Fibroblast of lung (primary cell): Measurements from ENCODE around the gene EIF2S1. TPM values are rescaled to one million over a fixed set of nuclear protein-coding genes. Genes with fewer than 3 reads are reported as not detected.

ENCODE experiments used
- DNase-seq, 2 donors: peaks; one replicate each; pipeline versions ENCODE4 v3.0.0 to v3.0.0-alpha.2; 2010; ENCODE audit warnings: low read depth in 2 of 2
- H2AFZ ChIP-seq: 2 replicates; pipeline ENCODE4 v1.5.1; 2012; ENCODE audit warnings: low read length, control low read depth, inconsistent platforms
- H3K27ac ChIP-seq: 2 replicates; pipeline ENCODE4 v1.5.1; 2011; ENCODE audit warnings: low read length, control low read depth; ENCODE audit not compliant: insufficient read depth
- H3K27me3 ChIP-seq: 2 replicates; pipeline ENCODE4 v1.5.1; 2011; ENCODE audit warnings: mild to moderate bottlenecking, low read length; ENCODE audit not compliant: control insufficient read depth, insufficient read depth
- H3K36me3 ChIP-seq: 2 replicates; pipeline ENCODE4 v1.5.1; 2011; ENCODE audit warnings: low read length; ENCODE audit not compliant: control insufficient read depth, insufficient read depth
- H3K4me1 ChIP-seq: 2 replicates; pipeline ENCODE4 v1.5.1; 2011; ENCODE audit warnings: low read length; ENCODE audit not compliant: control insufficient read depth, insufficient read depth; ENCODE audit errors: extremely low read depth
- H3K4me2 ChIP-seq: 2 replicates; pipeline ENCODE4 v1.5.1; 2011; ENCODE audit warnings: low read length, control low read depth; ENCODE audit not compliant: insufficient read depth; ENCODE audit errors: extremely low read depth
- H3K4me3 ChIP-seq, 4 experiments: fragments of 200-600 bp in 1 of 4; sonication (generic) in 1 of 4; replicated peaks in 1 of 4; 2 replicates each; pipeline ENCODE4 v1.5.1; 2011 to 2016; ENCODE audit warnings: low read length in 4 of 4, low read depth in 3 of 4, mild to moderate bottlenecking in 3 of 4, control low read depth in 2 of 4, inconsistent platforms in 1 of 4, mixed read lengths in 1 of 4; ENCODE audit not compliant: insufficient read depth in 1 of 4; ENCODE audit errors: control extremely low read depth in 1 of 4
- H3K79me2 ChIP-seq: 2 replicates; pipeline ENCODE4 v1.5.1; 2012; ENCODE audit warnings: mild to moderate bottlenecking, low read length, inconsistent platforms; ENCODE audit not compliant: control insufficient read depth, insufficient read depth
- H3K9ac ChIP-seq: 2 replicates; pipeline ENCODE4 v1.5.1; 2011; ENCODE audit warnings: mild to moderate bottlenecking, low read length, control low read depth; ENCODE audit not compliant: insufficient read depth
- H3K9me3 ChIP-seq: 2 replicates; pipeline ENCODE4 v1.5.1; 2012; ENCODE audit warnings: low read depth, low read length; ENCODE audit not compliant: control insufficient read depth, insufficient read depth
- H4K20me1 ChIP-seq: 2 replicates; pipeline ENCODE4 v1.5.1; 2011; ENCODE audit warnings: low read length; ENCODE audit not compliant: control insufficient read depth, insufficient read depth; ENCODE audit errors: extremely low read depth
- CTCF ChIP-seq, 2 donors: IDR thresholded peaks in 1 of 2; conservative IDR thresholded peaks in 1 of 2; 1 replicate in 1 of 2; 2 replicates in 1 of 2; pipeline ENCODE4 v1.5.1; 2011 to 2012; ENCODE audit warnings: low read length in 2 of 2, control low read depth in 1 of 2, inconsistent platforms in 1 of 2, low read depth in 1 of 2, mild to moderate bottlenecking in 1 of 2
- EZH2 ChIP-seq: IDR thresholded peaks from 2 replicates; pipeline ENCODE4 v1.5.1; 2012; ENCODE audit warnings: low read length, control low read depth, mild to moderate bottlenecking; ENCODE audit errors: missing control alignments
- polyA plus RNA-seq, 2 donors: library from polyadenylated mRNA; depleted of rRNA in 1 of 2; stranded (reverse) in 1 of 2; unstranded in 1 of 2; fragments of >200 nt; gene quantifications; 2 replicates each; pipeline ENCODE4 v1.2.1, GENCODE V29; 2011 to 2012; ENCODE audit warnings: missing spikeins in 1 of 2
- total RNA-seq: library from RNA; depleted of rRNA; stranded (reverse); fragments of >200 nt; gene quantifications from 2 replicates; pipeline ENCODE4 v1.2.1, GENCODE V29; 2014

EIF2S1 gene
- total and polyA plus RNA-seq, 2 donors (not counting 1 experiment from before 2014, with no cell fraction given) = 180 to 182 TPM

- Histone ChIP-seq H3K9ac (no peak overlapping the region), H3K27ac (no peak overlapping the region), H3K9me3 (no peaks in the 10 kb centered on the region), H3K27me3 (no peaks in the 10 kb centered on the region), H2AFZ (no peak overlapping the region), H3K36me3 (peaks cover 4% of the 10 kb centered on the region), H3K4me3 (no peak overlapping the region), H4K20me1 (no peaks in the 10 kb centered on the region), H3K79me2 (no peaks in the 10 kb centered on the region), H3K4me2 (no peak overlapping the region), H3K4me1 (no peaks in the 10 kb centered on the region)
- DNase-seq = peak in 1 of 2 donors; percentile 20
- TF ChIP-seq EZH2 = no peak
Measured at GRCh38 chr14:67387195-67387594, 27.1 kb downstream of the EIF2S1 start.

- H4K20me1 ChIP-seq = no peaks in the 10 kb centered on the region
- H3K27ac ChIP-seq = no peak overlapping the region
- H3K79me2 ChIP-seq = no peaks in the 10 kb centered on the region
- H2AFZ ChIP-seq = no peak overlapping the region
- peaks cover 1% of the 10 kb centered on the region for H3K36me3 ChIP-seq
- no peaks in the 10 kb centered on the region for H3K4me1 ChIP-seq
- DNase-seq = no peak
- H3K27me3 ChIP-seq = no peaks in the 10 kb centered on the region
- H3K4me2 ChIP-seq = no peak overlapping the region
- H3K4me3 ChIP-seq = no peak overlapping the region
- no peak overlapping the region for H3K9ac ChIP-seq
- TF ChIP-seq EZH2 (no peak), CTCF (conservative IDR thresholded peaks at IDR 0.05 in 1 of 2, IDR thresholded peaks at IDR 0.05 in 1 of 2; ENCODE audit: low read depth in 1 of 2, low read length in 2 of 2) (no peak)
- no peaks in the 10 kb centered on the region for H3K9me3 ChIP-seq
Measured at GRCh38 chr14:67389275-67389674, 29.1 kb downstream of the EIF2S1 start.

GRCh38 chr14:67389811-67390534, 29.8 kb downstream of the EIF2S1 start:
- Histone ChIP-seq H3K4me3 (no peak overlapping the region), H3K9me3 (no peaks in the 10 kb centered on the region), H3K9ac (no peak overlapping the region), H3K4me2 (no peak overlapping the region), H4K20me1 (no peaks in the 10 kb centered on the region), H3K79me2 (no peaks in the 10 kb centered on the region), H3K27ac (no peak overlapping the region), H3K36me3 (peaks cover under 1% of the 10 kb centered on the region), H2AFZ (no peak overlapping the region), H3K4me1 (no peaks in the 10 kb centered on the region), H3K27me3 (no peaks in the 10 kb centered on the region)
- TF ChIP-seq EZH2 (no peak), CTCF (conservative IDR thresholded peaks at IDR 0.05 in 1 of 2, IDR thresholded peaks at IDR 0.05 in 1 of 2; ENCODE audit: low read depth in 1 of 2, low read length in 2 of 2) (no peak)
- DNase-seq = no peak
